ENCODE data around the gene PFDN5.
A peak's percentile ranks its signal among the peaks of the same experiment; 100 is the strongest.

Gene PFDN5

GRCh38 chr12:53295070-53295890 lies at the start of gene PFDN5:
Gene PFDN5 (plus strand): TSS chr12:53295542. CDS start chr12:53295568, 26 bp downstream.
- peak; percentile 61 for DNase-seq (ENCODE audit: low read depth)

GRCh38 chr12:53251477-53252348 lies 43.6 kb upstream of the PFDN5 start:
- peak; percentile 36 for DNase-seq (ENCODE audit: low read depth)

- no peak for DNase-seq (ENCODE audit: low read depth)
These were observed 42.9 kb upstream of the PFDN5 start for GRCh38 chr12:53252349-53252916.

GRCh38 chr12:53253298-53253697 lies 42.0 kb upstream of the PFDN5 start:
- no peak for DNase-seq (ENCODE audit: low read depth)

- DNase-seq (ENCODE audit: low read depth): no peak
These were observed 40.4 kb upstream of the PFDN5 start for GRCh38 chr12:53254816-53255545.

GRCh38 chr12:53255996-53256395 lies 39.3 kb upstream of the PFDN5 start:
- no peak for DNase-seq (ENCODE audit: low read depth)

- no peak for DNase-seq (ENCODE audit: low read depth)
These were observed 36.5 kb upstream of the PFDN5 start for GRCh38 chr12:53258541-53259539.

GRCh38 chr12:53259891-53260290 lies 35.5 kb upstream of the PFDN5 start:
- DNase-seq (ENCODE audit: low read depth): no peak

- no peak for DNase-seq (ENCODE audit: low read depth)
These were observed 29.6 kb upstream of the PFDN5 start for GRCh38 chr12:53265783-53266182.

- DNase-seq (ENCODE audit: low read depth): no peak
These were observed 27.9 kb upstream of the PFDN5 start for GRCh38 chr12:53267306-53267998.

- DNase-seq (ENCODE audit: low read depth): peak; percentile 61
These were observed 27.2 kb upstream of the PFDN5 start, which contains the start of gene ESPL1 for GRCh38 chr12:53267999-53268629. Gene ESPL1 (plus strand): TSS chr12:53268299. CDS start chr12:53268767, 468 bp downstream.

- DNase-seq (ENCODE audit: low read depth): no peak
These were observed 26.4 kb upstream of the PFDN5 start for GRCh38 chr12:53268630-53269562.

- no peak for DNase-seq (ENCODE audit: low read depth)
These were observed 20.9 kb upstream of the PFDN5 start for GRCh38 chr12:53274445-53274844.

GRCh38 chr12:53276511-53276910 lies 18.8 kb upstream of the PFDN5 start:
- DNase-seq (ENCODE audit: low read depth): no peak

GRCh38 chr12:53277981-53278380 lies 17.4 kb upstream of the PFDN5 start:
- no peak for DNase-seq (ENCODE audit: low read depth)

GRCh38 chr12:53279283-53279869 lies 16.0 kb upstream of the PFDN5 start:
- no peak for DNase-seq (ENCODE audit: low read depth)

- DNase-seq (ENCODE audit: low read depth): no peak
These were observed 15.3 kb upstream of the PFDN5 start for GRCh38 chr12:53279888-53280498.

GRCh38 chr12:53286448-53286847 lies 8.9 kb upstream of the PFDN5 start:
- no peak for DNase-seq (ENCODE audit: low read depth)
